SU-DHL-6 (cell line): ENCODE data around the gene ACVR2B.

ENCODE experiments used
- CTCF ChIP-seq: fragments of 200-600 bp; sonication (generic); IDR thresholded peaks from one replicate; pipeline ENCODE4 v1.5.1; 2017; ENCODE audit warnings: antibody characterized with exemption, mild to moderate bottlenecking, low read length, moderate library complexity; ENCODE audit not compliant: insufficient read depth, poor library complexity, severe bottlenecking
- EZH2phosphoT487 ChIP-seq: fragments of 200-600 bp; sonication (generic), shearing (Covaris generic); conservative IDR thresholded peaks from 2 replicates; pipeline ENCODE4 v1.6.1; 2018; ENCODE audit warnings: mild to moderate bottlenecking, antibody characterized with exemption, low read length, moderate library complexity, mixed read lengths

- TF ChIP-seq CTCF (no peak), EZH2phosphoT487 (no peak)
Measured at GRCh38 chr3:38524141-38524739, 70.5 kb downstream of the ACVR2B start.
